H1 (cell line): ENCODE measurements around the gene RNASE4. TPM values are rescaled to one million over a fixed set of nuclear protein-coding genes. Genes with fewer than 3 reads are reported as not detected.

Experiments
- CTCF ChIA-PET: fragments of 300-600 bp; sonication (Branson Sonifier 250); formaldehyde crosslinking; loops from one replicate; lab custom pipeline; 2021; ENCODE audit not compliant: partially characterized antibody; lab: Charles Lee
- POLR2A ChIA-PET: fragments of 300-600 bp; sonication (Branson Sonifier 250); formaldehyde crosslinking; loops from one replicate; lab custom pipeline; 2021; ENCODE audit warnings: inconsistent platforms; ENCODE audit not compliant: partially characterized antibody; lab: Charles Lee
- DNase-seq, 2 experiments: peaks; one replicate each; pipeline versions ENCODE4 v3.0.0 to v3.0.0-alpha.2; 2010 to 2022; ENCODE audit warnings: low spot score in 2 of 2, low read depth in 1 of 2, mixed read lengths in 1 of 2
- FAIRE-seq: peaks from 2 replicates; lab custom pipeline; 2011; peaks lifted over from hg19 to GRCh38; lab: Jason Lieb, UNC
- H2AFZ ChIP-seq: 2 replicates; pipeline ENCODE4 v1.8.1; 2012; ENCODE audit warnings: low read length, inconsistent platforms
- H2AK5ac ChIP-seq: 2 replicates; pipeline ENCODE4 v1.6.1; 2013; ENCODE audit warnings: low read depth, low read length
- H2BK120ac ChIP-seq: replicated peaks from 2 replicates; pipeline ENCODE3; 2013; ENCODE audit warnings: low read depth, low read length, inconsistent platforms
- H2BK12ac ChIP-seq: 2 replicates; pipeline ENCODE4 v1.6.1; 2013; ENCODE audit warnings: low read depth, low read length
- H2BK15ac ChIP-seq: 2 replicates; pipeline ENCODE4 v1.6.1; 2013; ENCODE audit warnings: low read length
- H2BK20ac ChIP-seq: 2 replicates; pipeline ENCODE4 v1.6.1; 2013; ENCODE audit warnings: low read length
- H2BK5ac ChIP-seq: 2 replicates; pipeline ENCODE4 v1.6.1; 2013; ENCODE audit warnings: low read depth, low read length
- H3K14ac ChIP-seq: 2 replicates; pipeline ENCODE4 v1.6.1; 2013; ENCODE audit warnings: inconsistent platforms; ENCODE audit not compliant: insufficient read length
- H3K18ac ChIP-seq: 2 replicates; pipeline ENCODE4 v1.6.1; 2013; ENCODE audit warnings: low read length; ENCODE audit errors: extremely low read depth
- H3K23ac ChIP-seq: 2 replicates; pipeline ENCODE4 v1.6.1; 2013; ENCODE audit warnings: inconsistent platforms; ENCODE audit not compliant: insufficient read length
- H3K23me2 ChIP-seq: 2 replicates; pipeline ENCODE4 v1.6.1; 2013; ENCODE audit warnings: low read depth, low read length
- H3K27ac ChIP-seq: 2 replicates; pipeline ENCODE4 v1.6.1; 2011; ENCODE audit warnings: low read depth, low read length, inconsistent platforms
- H3K27me3 ChIP-seq, 4 experiments: replicated peaks in 1 of 4; 1 replicate in 1 of 4; 2 replicates in 3 of 4; pipeline versions ENCODE4 v1.6.1 to v1.8.1; 2011 to 2013; ENCODE audit warnings: low read length in 3 of 4, mild to moderate bottlenecking in 3 of 4, inconsistent platforms in 2 of 4, mixed read lengths in 2 of 4, moderate library complexity in 1 of 4; ENCODE audit not compliant: control insufficient read depth in 3 of 4, insufficient read depth in 3 of 4; ENCODE audit errors: extremely low read depth in 1 of 4
- H3K36me3 ChIP-seq, 4 experiments: 2 replicates each; pipeline versions ENCODE4 v1.6.1 to v1.8.1; 2011 to 2013; ENCODE audit warnings: mild to moderate bottlenecking in 4 of 4, low read length in 3 of 4, moderate library complexity in 2 of 4, control low read depth in 1 of 4, inconsistent platforms in 1 of 4; ENCODE audit not compliant: insufficient read depth in 4 of 4, control insufficient read depth in 2 of 4
- H3K4ac ChIP-seq: replicated peaks from 2 replicates; pipeline ENCODE3; 2013; ENCODE audit warnings: low read length, low read depth, mixed read lengths, inconsistent platforms; ENCODE audit not compliant: insufficient read length
- H3K4me1 ChIP-seq, 4 experiments: replicated peaks in 1 of 4; 1 replicate in 1 of 4; 2 replicates in 3 of 4; pipeline versions ENCODE4 v1.6.1 to v1.8.1; 2011 to 2013; ENCODE audit warnings: low read length in 3 of 4, inconsistent platforms in 2 of 4, mixed read lengths in 1 of 4; ENCODE audit not compliant: insufficient read depth in 4 of 4, control insufficient read depth in 3 of 4
- H3K4me2 ChIP-seq, 2 experiments: 2 replicates each; pipeline versions ENCODE4 v1.6.1 to v1.8.1; 2011 to 2013; ENCODE audit warnings: low read depth in 2 of 2, low read length in 2 of 2, control low read depth in 1 of 2, inconsistent platforms in 1 of 2, mild to moderate bottlenecking in 1 of 2; ENCODE audit not compliant: insufficient read depth in 1 of 2
- H3K4me3 ChIP-seq, 4 experiments: fragments of 200-600, 300-600 bp in 1 of 4; sonication (generic), shearing (Covaris generic), sonication (Bioruptor Twin) in 1 of 4; 2 replicates each; pipeline versions ENCODE4 v1.5.1 to v1.8.1; 2011 to 2016; ENCODE audit warnings: low read length in 4 of 4, low read depth in 3 of 4, control low read depth in 2 of 4, inconsistent platforms in 2 of 4, mild to moderate bottlenecking in 2 of 4, mixed read lengths in 1 of 4, moderate library complexity in 1 of 4; ENCODE audit not compliant: insufficient read depth in 2 of 4; ENCODE audit errors: extremely low read depth in 1 of 4
- H3K56ac ChIP-seq: replicated peaks from 2 replicates; pipeline ENCODE3; 2013; ENCODE audit warnings: low read depth, mild to moderate bottlenecking, mixed read lengths, low read length, inconsistent platforms; ENCODE audit not compliant: insufficient read length
- H3K79me1 ChIP-seq: 2 replicates; pipeline ENCODE4 v1.6.1; 2013; ENCODE audit warnings: low read depth, low read length, control low read depth
- H3K79me2 ChIP-seq, 2 experiments: 2 replicates each; pipeline versions ENCODE4 v1.6.1 to v1.8.1; 2012 to 2013; ENCODE audit warnings: low read length in 2 of 2, mild to moderate bottlenecking in 2 of 2, inconsistent platforms in 1 of 2; ENCODE audit not compliant: insufficient read depth in 2 of 2, control insufficient read depth in 1 of 2
- H3K9ac ChIP-seq, 4 experiments: replicated peaks in 1 of 4; 1 replicate in 1 of 4; 2 replicates in 3 of 4; pipeline versions ENCODE4 v1.6.1 to v1.8.1; 2011 to 2013; ENCODE audit warnings: low read depth in 3 of 4, low read length in 3 of 4, control low read depth in 2 of 4, mild to moderate bottlenecking in 2 of 4, moderate library complexity in 2 of 4, inconsistent platforms in 1 of 4; ENCODE audit errors: extremely low read depth in 1 of 4
- H3K9me3 ChIP-seq, 2 experiments: 2 replicates each; pipeline versions ENCODE4 v1.6.1 to v1.8.1; 2012 to 2013; ENCODE audit warnings: mild to moderate bottlenecking in 2 of 2, moderate library complexity in 2 of 2, control low read depth in 1 of 2, inconsistent platforms in 1 of 2, low read depth in 1 of 2, low read length in 1 of 2, mixed read lengths in 1 of 2; ENCODE audit not compliant: insufficient read depth in 2 of 2
- H4K20me1 ChIP-seq, 2 experiments: replicated peaks in 1 of 2; 2 replicates each; pipeline versions ENCODE3 to v1.8.1; 2011 to 2013; ENCODE audit warnings: inconsistent platforms in 2 of 2, low read length in 2 of 2, mild to moderate bottlenecking in 1 of 2; ENCODE audit not compliant: insufficient read depth in 2 of 2, control insufficient read depth in 1 of 2
- H4K5ac ChIP-seq: 2 replicates; pipeline ENCODE4 v1.6.1; 2013; ENCODE audit warnings: low read length, low read depth, mixed read lengths, inconsistent platforms; ENCODE audit not compliant: insufficient read length
- H4K8ac ChIP-seq: 2 replicates; pipeline ENCODE4 v1.8.0; 2013; ENCODE audit warnings: mild to moderate bottlenecking, moderate library complexity, low read length, inconsistent platforms; ENCODE audit not compliant: insufficient read depth; ENCODE audit errors: extremely low read depth
- H4K91ac ChIP-seq: replicated peaks from 2 replicates; pipeline ENCODE3; 2013; ENCODE audit warnings: low read length, mixed read lengths, inconsistent platforms; ENCODE audit not compliant: insufficient read length
- BACH1 ChIP-seq: IDR thresholded peaks from 2 replicates; pipeline ENCODE4 v1.6.1; 2012; ENCODE audit warnings: low read length, improper control_type of control experiment
- CTBP2 ChIP-seq: IDR thresholded peaks from 2 replicates; pipeline ENCODE4 v1.7.0; 2011; ENCODE audit warnings: borderline replicate concordance, mild to moderate bottlenecking, moderate library complexity, mixed read lengths, low read length; ENCODE audit not compliant: insufficient read depth, insufficient read length
- EP300 ChIP-seq, 2 experiments: IDR thresholded peaks; 1 replicate in 1 of 2; 2 replicates in 1 of 2; pipeline ENCODE4 v1.6.1; 2011 to 2012; ENCODE audit warnings: low read depth in 2 of 2, low read length in 2 of 2, mild to moderate bottlenecking in 2 of 2, borderline replicate concordance in 1 of 2, inconsistent platforms in 1 of 2, moderate library complexity in 1 of 2
- GABPA ChIP-seq: IDR thresholded peaks from 2 replicates; pipeline ENCODE4 v1.6.1; 2011; ENCODE audit warnings: mild to moderate bottlenecking, low read length, moderate library complexity, borderline replicate concordance; ENCODE audit not compliant: insufficient read depth
- HDAC2 ChIP-seq, 2 experiments: fragments of 300-600 bp in 1 of 2; sonication (generic) in 1 of 2; IDR thresholded peaks; 2 replicates each; pipeline ENCODE4 v1.6.1; 2011 to 2012; ENCODE audit warnings: low read depth in 2 of 2, low read length in 2 of 2, mild to moderate bottlenecking in 2 of 2, moderate library complexity in 2 of 2, borderline replicate concordance in 1 of 2, inconsistent platforms in 1 of 2
- HDAC6 ChIP-seq: IDR thresholded peaks from one replicate; pipeline ENCODE4 v1.7.1; 2012; ENCODE audit warnings: low read depth, mild to moderate bottlenecking, inconsistent platforms, low read length, moderate library complexity
- MAFK ChIP-seq: IDR thresholded peaks from 2 replicates; pipeline ENCODE4 v1.6.1; 2012; ENCODE audit warnings: low read depth, mild to moderate bottlenecking, improper control_type of control experiment, low read length
- NRF1 ChIP-seq: IDR thresholded peaks from 2 replicates; pipeline ENCODE4 v1.6.1; 2011; ENCODE audit warnings: mild to moderate bottlenecking, low read depth, low read length, improper control_type of control experiment
- PHF8 ChIP-seq: fragments of 200-600 bp; sonication (generic); conservative IDR thresholded peaks from 2 replicates; pipeline ENCODE4 v1.7.1; 2012; ENCODE audit warnings: low read depth, mild to moderate bottlenecking, inconsistent platforms, low read length, moderate library complexity
- SRF ChIP-seq: IDR thresholded peaks from 2 replicates; pipeline ENCODE4 v1.6.1; 2011; ENCODE audit warnings: mild to moderate bottlenecking, low read depth, low read length, moderate library complexity
- TAF7 ChIP-seq: optimal IDR thresholded peaks from 2 replicates; pipeline ENCODE3; 2011; ENCODE audit warnings: low read depth, mild to moderate bottlenecking, inconsistent platforms, low read length, moderate library complexity, borderline replicate concordance
- WGBS, 2 experiments: shearing (Covaris generic) in 1 of 2; methylation state at CpG; one replicate each; pipeline versions ENCODE4 v1.1.6 to v1.1.7; 2013 to 2015; ENCODE audit warnings: low lambda C conversion rate in 2 of 2, mixed read lengths in 2 of 2, inconsistent platforms in 1 of 2, low coverage in 1 of 2, missing lambda C conversion rate in 1 of 2; ENCODE audit not compliant: insufficient replicate concordance in 2 of 2, insufficient coverage in 1 of 2, insufficient read length in 1 of 2; ENCODE audit errors: extremely low coverage in 1 of 2, missing lambda C conversion rate in 1 of 2; 5-methylcytosine and 5-hydroxymethylcytosine counted together
- polyA plus RNA-seq, 7 experiments: library from polyadenylated mRNA; depleted of rRNA in 3 of 7; stranded (reverse) in 5 of 7; unstranded in 2 of 7; fragments of >200 nt in 5 of 7; fragments of 200-250 nt in 2 of 7; gene quantifications; 1 replicate in 5 of 7; 2 replicates in 1 of 7; 4 replicates in 1 of 7; pipeline versions ENCODE4 v1.2.1 to v1.2.3, GENCODE V29; 2011 to 2013; ENCODE audit warnings: missing spikeins in 2 of 7, mixed read lengths in 2 of 7
- total RNA-seq: library from RNA; stranded (reverse); fragmentation: NEBNext Ultra II Directional; extraction: Animal tissue kit (Norgen Biotek cat#: 25700); gene quantifications from 2 replicates; pipeline ENCODE4 v1.2.1, GENCODE V29; 2021
- TF ChIP-seq, protein P1 (sequence below): IDR thresholded peaks from 2 replicates; pipeline ENCODE4 v1.6.1; 2011; ENCODE audit warnings: low read length, improper control_type of control experiment

RNASE4 gene
- total and polyA plus RNA-seq, 2 of the 8 experiments (the other 6 are each of a cell fraction or from before 2014, with no cell fraction given) = 0.61 to 3.5 TPM

DNA sequence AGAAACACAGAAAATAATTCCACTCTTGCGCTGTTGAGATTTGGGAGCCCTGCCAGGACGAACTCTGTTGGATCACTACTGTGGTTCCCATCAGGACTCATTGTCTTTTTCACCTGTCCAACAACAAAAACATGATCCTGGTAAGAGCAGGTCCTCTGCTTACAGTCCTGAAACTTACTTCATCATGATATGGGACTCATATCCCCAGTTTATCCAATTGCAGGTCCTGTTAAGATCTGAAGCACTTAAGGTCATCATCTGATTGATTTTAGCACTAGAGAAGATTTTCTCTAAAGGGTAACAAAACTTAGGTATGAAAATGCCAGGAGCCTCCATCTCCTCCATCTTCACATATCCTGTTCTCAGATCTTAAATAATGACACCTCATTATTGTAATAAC is 42.8 kb upstream of the RNASE4 start, which contains the start of gene OR6S1:
Gene OR6S1, minus strand, starts transcription at position 101 of the 400 bp plus-strand sequence. Its CDS starts 0 bp downstream, at position 101.
- Histone ChIP-seq H4K8ac (no peak within 1 kb of the TSS; the same call in 1 of the 2 replicates), H2AFZ (0 out of 2 replicates have a peak within 1 kb of the TSS, but pooled peaks have one; percentile 5), H4K5ac (no peak within 1 kb of the TSS), H3K14ac (no peak within 1 kb of the TSS), H3K56ac (no peak within 1 kb of the TSS), H2BK5ac (no peak within 1 kb of the TSS), H3K4ac (no peak within 1 kb of the TSS), H2BK120ac (no peak within 1 kb of the TSS), H3K23ac (no peak within 1 kb of the TSS), H3K23me2 (no peaks in the 10 kb centered on the region), H2BK12ac (no peak within 1 kb of the TSS), H3K4me1 (no peaks in the 10 kb centered on the region), H4K91ac (no peak within 1 kb of the TSS), H3K9ac (peak within 1 kb of the TSS in 1 of 4 experiments; percentile 9; a peak in 1 of 7 replicates), H3K9me3 (no peaks in the 10 kb centered on the region), H3K79me2 (no peaks in the 10 kb centered on the region), H3K36me3 (no peaks in the 10 kb centered on the region), H3K79me1 (no peaks in the 10 kb centered on the region), H2AK5ac (no peak within 1 kb of the TSS), H3K4me2 (no peak within 1 kb of the TSS), H3K27me3 (no peaks in the 10 kb centered on the region), H4K20me1 (no peaks in the 10 kb centered on the region), H3K18ac (no peak within 1 kb of the TSS), H2BK20ac (no peak within 1 kb of the TSS), H3K27ac (no peak within 1 kb of the TSS), H3K4me3 (no peak within 1 kb of the TSS), H2BK15ac (peak within 1 kb of the TSS; percentile 25; the same call in 1 of the 2 replicates)
- CTCF ChIA-PET = interaction anchor here (2.3 kb wide), 1 partner anchor 10 kb away, joined by 5 read pairs; no protein-coding TSS in a partner anchor
- FAIRE-seq (no peak), DNase-seq (no peak)
- WGBS, 2 experiments = 90% methylated on average over 2 of the region's 2 CpGs; no CpG with 5 or more reads in 1 of the 2 experiments
- POLR2A ChIA-PET = no interaction called here
- TF ChIP-seq NRF1 (no peak), MAFK (no peak), PHF8 (no peak), HDAC2 (IDR thresholded peaks at IDR 0.05; ENCODE audit: borderline replicate concordance in 1 of 2, low read depth in 2 of 2, low read length in 2 of 2) (no peak), SRF (no peak), GABPA (no peak), TAF7 (no peak), BACH1 (no peak), HDAC6 (no peak), EP300 (IDR thresholded peaks at IDR 0.05; ENCODE audit: borderline replicate concordance in 1 of 2, low read depth in 2 of 2, low read length in 2 of 2) (no peak), CTBP2 (no peak)
- TF ChIP-seq, protein P1, sequence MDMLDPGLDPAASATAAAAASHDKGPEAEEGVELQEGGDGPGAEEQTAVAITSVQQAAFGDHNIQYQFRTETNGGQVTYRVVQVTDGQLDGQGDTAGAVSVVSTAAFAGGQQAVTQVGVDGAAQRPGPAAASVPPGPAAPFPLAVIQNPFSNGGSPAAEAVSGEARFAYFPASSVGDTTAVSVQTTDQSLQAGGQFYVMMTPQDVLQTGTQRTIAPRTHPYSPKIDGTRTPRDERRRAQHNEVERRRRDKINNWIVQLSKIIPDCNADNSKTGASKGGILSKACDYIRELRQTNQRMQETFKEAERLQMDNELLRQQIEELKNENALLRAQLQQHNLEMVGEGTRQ = no peak
